ENCODE data around the gene CNIH3.

The CNIH3 gene

DNA sequence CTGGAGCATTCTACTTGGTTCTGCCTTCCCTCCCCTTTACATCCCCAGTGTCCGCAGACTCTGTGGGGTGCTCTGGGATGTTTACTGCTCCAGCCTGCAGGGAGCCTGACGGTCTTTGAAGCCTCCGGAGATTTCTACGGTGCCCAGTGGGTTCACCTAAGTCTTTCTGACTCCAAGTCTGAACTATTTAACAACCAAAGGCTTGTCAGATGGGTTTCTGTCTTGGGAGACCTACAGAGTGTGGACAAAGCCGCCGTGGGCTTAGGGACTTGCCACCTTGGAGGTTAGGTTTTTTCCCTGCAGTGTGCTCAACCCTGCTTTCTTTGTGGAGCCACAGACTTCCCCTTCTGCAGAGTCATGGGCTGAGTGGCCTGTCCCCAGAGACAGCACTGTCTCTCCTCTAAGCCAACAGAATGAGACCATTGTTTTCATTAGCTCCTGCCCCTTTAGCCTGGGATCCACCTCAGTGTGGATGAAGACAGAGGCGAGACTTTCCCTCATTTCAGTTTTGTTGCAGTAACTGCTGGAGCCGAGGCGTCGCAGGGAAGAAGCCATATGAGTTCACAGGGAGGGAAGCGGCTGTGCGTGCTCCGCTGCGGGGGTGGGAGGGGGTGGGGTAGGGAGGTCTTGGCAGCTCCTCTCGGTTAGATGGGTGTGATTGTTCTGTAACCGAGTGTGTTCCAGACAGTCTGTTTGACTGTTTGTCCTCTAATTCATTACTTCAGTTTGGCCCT lies 120.7 kb downstream of the CNIH3 start:
- no peak for TF ChIP-seq ZNF274 (IDR thresholded peaks at IDR 0.05; ENCODE audit: low read depth, low read length)
- no peak overlapping the region for H3K4me3 ChIP-seq (ENCODE audit: low read length)

DNA sequence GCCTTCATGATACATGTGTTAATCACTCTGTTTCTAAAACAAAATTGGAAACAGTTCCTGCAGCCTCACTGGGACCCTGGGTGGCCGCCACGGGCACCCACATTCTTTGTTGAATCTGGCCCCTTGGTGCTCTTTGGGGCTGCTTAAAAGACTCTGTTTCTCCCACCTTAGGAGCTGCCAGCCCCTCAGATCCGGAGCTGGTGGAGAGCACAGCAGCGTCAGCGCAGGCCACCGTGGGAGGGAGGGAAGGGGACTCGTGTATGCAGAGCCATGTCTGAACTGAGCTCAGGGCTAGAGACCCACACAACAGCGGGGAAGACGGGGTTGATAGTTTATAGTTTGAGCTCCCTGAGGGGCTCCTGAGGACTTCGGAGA lies 121.2 kb downstream of the CNIH3 start:
- H3K4me3 ChIP-seq (ENCODE audit: low read length): no peak overlapping the region
- TF ChIP-seq ZNF274 (IDR thresholded peaks at IDR 0.05; ENCODE audit: low read depth, low read length): no peak

DNA sequence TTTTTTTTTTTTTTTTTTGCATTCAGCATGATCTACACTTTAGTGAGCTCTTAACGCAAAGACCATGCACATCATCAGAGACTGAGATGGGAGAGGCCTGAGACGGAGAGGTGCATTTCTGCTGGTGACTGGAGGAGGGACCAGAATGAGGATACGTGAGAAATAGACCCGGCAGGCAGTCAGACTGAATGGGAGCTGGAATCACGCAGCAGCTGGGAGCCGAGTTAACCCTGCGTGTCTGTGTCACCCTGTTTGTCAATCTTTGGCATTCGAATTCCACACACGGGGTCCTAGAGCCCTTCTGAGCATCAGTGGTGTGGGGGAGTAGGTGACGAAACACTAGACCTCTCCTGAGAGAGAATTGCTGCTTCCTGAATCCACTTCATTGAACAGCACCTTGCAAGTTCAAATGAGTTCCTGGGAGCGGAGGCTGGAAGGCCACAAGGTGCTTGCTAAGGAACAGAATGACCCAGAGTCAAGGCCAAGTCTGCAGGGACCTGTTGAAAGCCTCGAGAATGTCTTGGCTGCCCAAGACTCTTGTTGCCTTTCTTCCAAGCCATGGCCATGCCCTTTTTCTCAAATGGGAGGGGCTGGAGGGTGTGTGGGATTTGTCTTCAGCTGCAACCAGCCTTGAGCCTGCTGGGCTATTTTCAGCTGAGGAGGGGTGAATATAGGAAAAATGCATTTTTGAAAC lies 123.3 kb downstream of the CNIH3 start:
- no peak for TF ChIP-seq ZNF274 (IDR thresholded peaks at IDR 0.05; ENCODE audit: low read depth, low read length)
- H3K4me3 ChIP-seq (ENCODE audit: low read length): no peak overlapping the region

DNA sequence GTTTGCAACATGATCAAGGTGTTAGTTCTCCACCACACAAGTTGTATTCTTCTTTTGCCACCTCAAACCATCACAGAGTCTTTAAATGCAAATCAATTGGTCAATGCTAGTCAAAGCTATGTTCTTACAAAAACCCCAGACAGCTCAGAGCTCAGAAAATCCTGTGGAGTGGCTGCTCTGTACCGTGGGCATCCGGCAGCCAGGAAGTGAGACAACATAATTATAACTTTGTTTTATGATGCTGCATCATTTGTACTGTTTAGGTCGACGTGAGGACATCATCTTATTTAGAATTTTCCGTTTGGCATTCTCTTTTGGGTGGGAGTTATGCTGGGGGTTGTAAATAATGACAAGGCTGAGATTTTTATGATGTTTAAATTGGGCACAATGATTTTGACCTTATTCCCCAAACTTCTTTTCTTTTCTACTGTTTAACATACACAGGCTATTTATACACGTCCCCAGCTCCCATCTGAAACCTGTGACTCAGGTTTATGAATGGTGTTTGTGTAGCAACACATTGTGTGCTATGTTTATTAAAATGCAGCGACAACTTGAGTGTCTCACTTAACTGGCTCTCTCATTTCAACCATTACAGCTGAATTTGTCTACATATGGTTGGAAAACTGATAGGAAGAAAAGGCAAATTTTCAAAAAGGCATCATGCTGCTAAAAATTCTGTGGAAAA lies 124.0 kb downstream of the CNIH3 start:
- TF ChIP-seq ZNF274 (IDR thresholded peaks at IDR 0.05; ENCODE audit: low read depth, low read length): no peak
- no peak overlapping the region for H3K4me3 ChIP-seq (ENCODE audit: low read length)

DNA sequence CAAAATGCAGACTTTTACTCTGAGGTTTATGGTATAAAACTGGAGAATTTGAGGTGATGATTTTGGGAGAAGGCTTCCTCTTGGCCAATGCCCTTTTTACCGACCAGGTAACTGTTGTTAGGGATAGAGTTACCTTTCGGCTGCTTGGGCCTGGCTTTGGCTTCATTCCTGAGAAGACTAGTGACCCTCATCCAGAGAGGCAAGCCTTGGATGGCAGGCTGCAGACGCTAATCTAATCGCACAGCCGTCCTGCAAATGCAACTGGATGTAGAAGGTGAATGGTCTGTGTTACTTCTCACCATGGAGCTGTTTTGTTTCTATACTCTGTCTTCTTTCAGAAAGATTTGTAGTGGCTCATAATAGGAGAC lies 124.6 kb downstream of the CNIH3 start:
- TF ChIP-seq ZNF274 (IDR thresholded peaks at IDR 0.05; ENCODE audit: low read depth, low read length): no peak
- H3K4me3 ChIP-seq (ENCODE audit: low read length): no peak overlapping the region

DNA sequence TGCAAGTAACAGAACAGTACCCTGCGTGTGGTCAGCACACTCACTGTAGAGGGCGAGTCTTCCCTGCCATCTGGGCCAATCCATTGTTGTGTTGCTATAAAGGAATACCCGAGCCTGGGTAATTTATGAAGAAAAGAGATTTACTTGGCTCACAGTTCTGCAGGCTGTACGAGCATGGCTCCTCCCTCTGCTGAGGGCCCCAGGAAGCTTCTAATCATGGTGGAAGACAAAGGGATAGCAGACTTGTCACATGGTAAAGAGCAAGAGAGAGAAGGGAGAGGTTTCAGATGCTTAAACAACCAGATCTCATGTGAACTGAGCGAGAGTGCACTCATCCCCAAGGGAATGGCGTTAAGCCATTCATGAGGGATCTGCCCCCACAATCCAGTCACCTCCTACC lies 126.2 kb downstream of the CNIH3 start:
- TF ChIP-seq ZNF274 (IDR thresholded peaks at IDR 0.05; ENCODE audit: low read depth, low read length): no peak
- no peak overlapping the region for H3K4me3 ChIP-seq (ENCODE audit: low read length)

DNA sequence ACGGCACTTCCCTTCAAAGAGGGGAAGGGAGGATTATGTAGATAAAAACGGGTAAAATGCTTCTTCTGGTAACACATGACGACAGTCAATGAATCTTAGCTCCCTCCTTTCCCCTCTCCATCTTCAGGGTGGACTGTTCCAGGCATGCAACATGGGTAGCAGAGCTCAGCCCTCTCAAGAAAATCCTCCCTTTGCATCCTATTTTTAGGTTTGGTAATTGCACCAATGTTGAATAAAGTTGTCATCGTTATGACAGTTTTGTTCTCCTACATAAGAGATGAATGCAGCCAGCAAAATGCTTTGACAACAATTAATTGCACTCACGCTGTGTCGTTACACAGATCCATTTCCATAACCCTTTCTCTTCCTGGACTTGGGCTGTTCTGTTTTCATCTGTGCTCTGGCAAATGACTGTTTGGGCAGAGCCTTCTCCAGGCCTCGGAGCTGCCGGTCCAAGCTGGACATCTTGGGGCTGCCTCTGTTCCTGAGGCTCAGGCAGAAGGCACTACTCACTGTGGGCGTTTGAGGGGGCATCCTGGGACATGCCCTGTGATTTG lies 127.6 kb downstream of the CNIH3 start:
- no peak for TF ChIP-seq ZNF274 (IDR thresholded peaks at IDR 0.05; ENCODE audit: low read depth, low read length)
- no peak overlapping the region for H3K4me3 ChIP-seq (ENCODE audit: low read length)

DNA sequence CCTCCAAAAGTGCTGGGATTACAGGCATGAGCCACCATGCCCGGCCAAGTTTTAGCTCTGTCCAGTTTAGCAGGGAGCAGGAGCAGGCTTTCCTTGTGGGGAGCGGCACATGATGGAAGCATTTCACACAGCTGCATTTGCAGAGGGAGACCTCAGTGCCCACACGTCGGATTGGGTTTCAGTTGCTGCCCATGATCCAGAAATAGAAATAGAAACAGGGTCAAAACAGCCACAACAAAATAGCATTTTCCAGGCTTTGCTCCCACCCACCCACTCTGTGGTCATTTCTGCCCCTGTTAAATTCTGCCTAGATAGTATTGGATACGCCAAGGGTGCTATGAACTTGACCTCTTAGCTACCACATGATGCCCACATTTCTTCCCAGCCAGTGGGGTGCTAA lies 128.4 kb downstream of the CNIH3 start:
- TF ChIP-seq ZNF274 (IDR thresholded peaks at IDR 0.05; ENCODE audit: low read depth, low read length): no peak

DNA sequence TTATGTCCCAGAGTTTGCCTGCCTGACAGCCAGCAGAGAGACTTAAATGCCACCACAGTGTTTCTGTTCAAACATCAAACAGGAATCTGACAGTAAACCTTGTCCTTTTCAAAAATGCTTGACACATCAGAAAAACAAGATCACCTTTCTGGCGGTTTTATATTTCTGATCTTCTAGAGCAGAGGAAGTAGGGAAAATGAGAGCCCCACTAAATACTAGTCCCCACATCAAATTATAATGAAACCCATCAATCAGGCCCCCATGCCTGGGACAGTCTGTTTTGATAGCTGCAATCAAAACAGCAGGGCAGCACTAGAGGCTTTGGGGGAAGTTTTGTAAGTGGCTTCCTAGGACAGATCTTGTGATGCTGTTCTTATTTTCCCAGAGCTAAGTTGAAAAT lies 129.3 kb downstream of the CNIH3 start:
- no peak for TF ChIP-seq ZNF274 (IDR thresholded peaks at IDR 0.05; ENCODE audit: low read depth, low read length)
- H3K4me3 ChIP-seq (ENCODE audit: low read length): no peak overlapping the region

More for the DNA sequence above, 128.4 kb downstream of the CNIH3 start:
- H3K4me3 ChIP-seq (ENCODE audit: low read length): no peak overlapping the region

DNA sequence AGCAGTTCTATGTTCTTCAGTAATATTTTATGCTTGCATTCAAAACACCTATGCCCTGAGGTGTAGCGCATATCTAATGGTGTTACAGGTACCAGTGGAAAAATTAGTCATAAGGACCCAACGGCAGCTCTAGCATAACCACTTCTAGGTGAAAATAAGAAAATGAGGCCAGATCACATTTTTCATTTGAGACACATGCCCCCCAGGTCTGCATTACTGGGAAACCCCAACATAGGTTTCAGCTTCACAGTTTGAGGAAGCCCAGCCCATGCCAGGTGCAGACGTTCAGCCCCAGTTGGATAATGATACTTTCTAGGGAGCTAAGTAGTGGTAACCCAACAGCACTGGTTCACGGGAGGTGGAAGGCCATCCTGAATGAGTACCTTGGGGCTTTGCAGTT lies 129.8 kb downstream of the CNIH3 start:
- TF ChIP-seq ZNF274 (IDR thresholded peaks at IDR 0.05; ENCODE audit: low read depth, low read length): no peak
- no peak overlapping the region for H3K4me3 ChIP-seq (ENCODE audit: low read length)

DNA sequence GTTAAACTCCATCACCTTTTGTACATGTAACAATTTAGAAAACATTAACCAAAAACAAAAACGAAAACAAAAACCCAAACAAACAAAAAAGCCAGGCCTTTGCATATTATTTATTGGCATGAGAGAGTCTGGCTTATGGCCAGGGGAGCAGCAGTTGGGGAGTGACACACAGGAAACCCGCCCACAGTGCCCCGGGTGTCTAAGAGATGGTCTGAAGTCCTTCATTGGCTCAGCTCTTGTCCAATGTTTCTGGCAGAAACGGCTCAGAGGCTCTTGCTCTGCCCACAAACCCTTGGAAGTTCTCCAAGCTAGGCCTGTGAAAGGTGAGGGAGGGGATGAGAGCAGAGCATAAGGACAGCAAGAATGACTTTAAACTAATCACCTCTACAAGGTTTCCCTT lies 131.5 kb downstream of the CNIH3 start:
- no peak for TF ChIP-seq ZNF274 (IDR thresholded peaks at IDR 0.05; ENCODE audit: low read depth, low read length)
- H3K4me3 ChIP-seq (ENCODE audit: low read length): no peak overlapping the region

DNA sequence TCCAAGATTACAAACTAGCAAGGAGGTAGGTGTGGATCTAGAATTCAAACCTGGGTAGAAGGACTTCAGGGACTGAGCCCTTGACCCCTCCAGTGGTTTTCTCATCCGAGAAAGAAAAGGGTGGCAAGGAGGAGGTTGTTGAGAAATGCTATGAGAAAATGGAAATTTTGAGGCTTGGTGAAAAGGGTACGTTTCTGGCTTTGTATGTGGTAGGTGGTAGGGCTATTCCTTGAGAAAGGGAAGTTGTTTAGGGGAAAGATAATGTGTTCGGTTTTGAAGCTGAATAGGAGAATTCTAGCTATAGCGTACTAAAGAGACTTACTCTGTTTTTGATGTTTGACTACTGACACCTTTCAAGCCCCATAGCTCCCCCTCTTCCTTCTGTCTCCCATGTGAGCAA lies 133.8 kb downstream of the CNIH3 start:
- H3K4me3 ChIP-seq (ENCODE audit: low read length): no peak overlapping the region
- TF ChIP-seq ZNF274 (IDR thresholded peaks at IDR 0.05; ENCODE audit: low read depth, low read length): no peak

DNA sequence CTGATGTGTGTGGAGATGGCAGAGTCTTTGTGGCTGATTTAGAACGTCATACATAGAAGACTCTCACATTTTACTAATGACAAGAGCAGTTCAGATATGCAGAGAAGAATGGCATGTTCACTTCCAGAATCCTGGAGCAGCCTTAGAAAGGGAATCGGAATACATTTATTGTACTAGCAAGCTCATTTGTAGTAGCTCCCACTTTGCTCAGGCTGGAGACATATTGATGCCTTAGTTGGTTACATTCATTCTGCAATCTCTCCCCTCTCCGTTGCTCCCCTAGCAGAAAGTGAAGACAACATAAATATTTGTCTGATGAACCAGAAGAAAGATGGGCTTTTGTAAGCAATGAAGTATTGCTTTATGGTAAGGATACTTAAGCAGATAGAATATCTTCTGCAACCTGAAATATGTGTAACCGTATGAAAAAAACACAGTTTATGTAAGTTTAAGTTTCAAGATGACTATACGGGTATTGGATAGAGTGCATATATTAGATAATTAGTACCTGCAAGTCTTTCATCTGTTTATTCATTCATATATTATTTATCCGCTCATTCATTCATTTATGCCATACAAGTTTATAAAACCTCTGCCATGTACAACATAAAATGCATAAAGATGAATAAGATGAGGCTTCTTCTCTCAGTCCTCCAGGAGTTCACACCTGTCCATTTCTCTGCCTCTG lies 135.7 kb downstream of the CNIH3 start:
- H3K4me3 ChIP-seq (ENCODE audit: low read length): no peak overlapping the region
- TF ChIP-seq ZNF274 (IDR thresholded peaks at IDR 0.05; ENCODE audit: low read depth, low read length): no peak

DNA sequence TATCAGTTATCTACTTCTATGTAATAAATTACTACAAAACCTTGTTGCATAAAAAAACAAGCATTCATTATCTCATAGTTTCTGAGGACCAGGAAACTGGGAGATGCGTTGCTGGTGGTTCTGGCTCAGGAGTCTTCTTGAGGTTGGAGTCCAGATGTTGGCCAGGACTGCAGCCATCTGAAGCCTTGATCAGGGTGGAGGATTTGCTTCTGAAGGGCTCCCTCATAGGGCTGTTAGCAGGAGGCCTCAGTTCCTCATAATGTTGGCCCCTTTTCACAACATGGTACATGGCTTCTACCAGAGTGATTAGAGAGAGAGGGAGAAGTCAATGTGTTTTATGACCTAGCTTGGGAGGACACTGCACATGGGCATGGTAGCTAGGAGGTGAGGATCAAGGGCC lies 137.4 kb downstream of the CNIH3 start:
- no peak for TF ChIP-seq ZNF274 (IDR thresholded peaks at IDR 0.05; ENCODE audit: low read depth, low read length)
- H3K4me3 ChIP-seq (ENCODE audit: low read length): no peak overlapping the region

Data from GM08714 (cell line).